ENCODE measurements around the gene C5orf63.
A peak's percentile ranks its signal among the peaks of the same experiment; 100 is the strongest.
"Not testable (repeated sequence)": the region's sequence is repeated elsewhere in the genome, so short reads cannot be mapped to it uniquely, and the experiment has no call there.

Gene C5orf63

DNA sequence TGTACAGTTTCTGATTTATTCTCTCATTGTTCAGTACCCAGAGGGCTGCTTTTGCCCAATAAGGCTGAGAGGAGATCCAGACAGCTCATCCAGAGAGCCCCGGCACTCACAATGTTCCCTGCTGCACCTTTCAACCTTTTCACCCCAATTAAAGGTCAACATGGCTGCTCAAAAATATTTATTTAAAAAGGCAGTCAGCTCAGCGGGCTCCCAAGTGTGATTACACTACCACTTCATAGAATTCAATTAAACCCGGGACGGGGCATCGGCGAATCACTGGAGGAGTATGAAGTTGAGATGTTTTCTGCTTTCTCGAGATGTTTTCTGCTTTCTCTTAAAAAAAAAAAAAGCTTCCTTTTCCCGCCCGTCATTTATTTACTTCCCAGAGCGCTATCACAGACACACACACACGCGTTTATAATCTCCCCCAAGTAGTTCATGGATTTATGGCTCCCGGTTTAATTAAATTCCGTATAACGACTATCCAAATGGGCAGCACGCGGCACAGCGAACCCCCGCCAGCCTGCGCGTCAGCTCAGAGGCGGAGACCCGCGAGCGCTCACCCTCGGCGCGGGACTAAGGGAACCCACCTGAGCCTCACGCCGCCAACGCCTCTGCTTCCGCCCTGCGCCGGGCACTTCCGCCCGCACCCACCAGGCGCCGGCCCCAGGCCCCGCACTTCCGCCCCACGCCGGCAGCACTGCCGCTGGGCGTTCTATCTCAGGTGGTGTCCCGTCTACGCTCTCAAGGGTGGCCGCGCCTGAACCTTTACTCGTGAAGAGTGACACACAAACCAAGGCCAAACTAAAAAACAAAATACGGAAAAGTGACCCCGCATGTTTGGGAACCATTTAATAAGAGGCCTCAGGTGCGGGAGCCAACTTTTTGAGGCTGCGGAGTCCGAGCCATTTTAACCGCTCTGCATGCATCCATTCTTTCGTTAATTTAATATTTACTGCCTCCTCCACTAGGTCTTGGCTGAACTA, at the start of gene C5orf63:
Gene C5orf63, minus strand, starts transcription at position 642 of the 986 bp plus-strand sequence. CDS start 14,507 bp downstream, outside the sequence.
- DNase-seq (ENCODE audit: low read depth) = peak; percentile 28

DNA sequence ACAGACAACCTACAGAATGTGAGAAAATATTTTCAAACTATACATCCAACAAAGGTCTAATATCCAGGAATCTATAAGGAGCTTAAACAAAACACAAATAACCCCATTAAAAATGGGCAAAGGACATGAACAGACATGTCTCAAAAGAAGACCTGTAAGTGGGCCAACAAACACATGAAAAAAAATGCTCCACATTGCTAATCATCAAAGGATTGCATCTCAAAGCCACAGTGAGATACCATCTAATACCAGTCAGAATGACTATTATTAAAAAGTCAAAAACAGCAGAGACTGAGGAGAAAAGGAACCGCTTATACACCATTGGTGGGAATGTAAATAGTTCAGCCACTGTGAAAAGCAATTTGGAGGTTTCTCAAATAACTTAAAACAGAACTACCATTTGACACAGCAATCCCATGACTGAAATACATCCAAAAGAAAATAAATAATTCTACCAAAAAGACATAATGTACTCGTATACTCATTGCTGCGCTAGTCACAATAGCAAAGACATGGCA, 39.1 kb upstream of the C5orf63 start:
- no peak for DNase-seq (ENCODE audit: low read depth)

DNA sequence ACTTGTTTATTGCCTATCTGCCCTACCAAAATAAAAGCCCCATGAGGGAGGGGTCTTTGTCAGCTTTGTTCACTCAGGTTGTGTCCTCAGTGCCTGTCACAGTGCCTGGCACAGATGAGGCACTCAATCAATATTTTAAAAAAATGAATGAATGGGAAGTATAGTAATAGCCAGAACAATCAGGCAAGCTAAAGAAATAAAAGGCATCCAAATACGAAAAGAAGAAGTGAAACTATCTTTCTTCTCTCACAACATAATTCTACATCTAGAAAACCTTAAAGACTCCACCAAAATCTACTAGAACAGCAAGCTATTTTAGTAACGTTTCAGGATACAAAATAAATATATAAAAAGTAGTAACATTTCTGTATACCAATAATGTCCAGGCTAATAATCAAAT, 37.8 kb upstream of the C5orf63 start:
- DNase-seq (ENCODE audit: low read depth) = no peak

DNA sequence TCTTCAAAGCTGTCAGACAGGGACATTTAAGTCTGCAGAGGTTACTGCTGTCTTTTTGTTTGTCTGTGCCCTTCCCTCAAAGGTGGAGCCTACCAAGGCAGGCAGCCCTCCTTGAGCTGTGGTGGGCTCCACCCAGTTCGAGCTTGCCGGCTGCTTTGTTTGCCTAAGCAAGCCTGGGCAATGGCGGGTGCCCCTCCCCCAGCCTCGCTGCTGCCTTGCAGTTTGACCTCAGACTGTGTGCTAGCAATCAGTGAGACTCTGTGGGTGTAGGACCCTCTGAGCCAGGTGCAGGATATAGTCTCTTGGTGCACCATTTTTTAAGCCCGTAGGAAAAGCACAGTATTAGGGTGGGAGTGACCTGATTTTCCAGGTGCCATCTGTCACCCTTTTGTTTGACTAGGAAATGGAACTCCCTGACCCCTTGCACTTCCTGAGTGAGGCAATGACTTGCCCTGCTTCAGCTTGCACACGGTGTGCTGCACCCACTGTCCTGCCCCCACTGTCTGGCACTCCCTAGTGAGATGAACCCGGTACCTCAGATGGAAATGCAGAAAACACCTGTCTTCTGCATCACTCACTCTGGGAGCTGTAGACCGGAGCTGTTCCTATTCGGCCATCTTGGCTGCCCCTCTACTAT, 35.4 kb upstream of the C5orf63 start:
- DNase-seq (ENCODE audit: low read depth) = not testable (repeated sequence)

DNA sequence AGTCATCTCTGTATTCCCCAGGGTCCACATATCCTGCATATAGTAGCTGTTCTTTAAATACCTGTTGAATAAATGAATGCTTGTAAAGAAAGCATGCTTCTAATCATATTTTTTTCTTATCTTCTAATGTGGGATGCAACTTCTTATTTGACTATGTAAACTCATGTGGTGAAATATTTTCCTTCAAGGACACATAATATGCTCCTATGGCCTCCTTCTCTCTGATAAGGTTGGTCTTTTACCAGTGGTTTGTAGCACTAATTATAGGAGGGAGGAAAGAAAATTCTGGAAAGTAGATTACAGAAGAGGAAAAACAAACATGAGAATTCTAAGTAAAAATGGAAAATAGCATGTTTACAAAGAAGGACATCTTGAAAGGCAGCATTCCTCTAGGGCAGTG, 28.6 kb upstream of the C5orf63 start:
- DNase-seq (ENCODE audit: low read depth) = no peak

DNA sequence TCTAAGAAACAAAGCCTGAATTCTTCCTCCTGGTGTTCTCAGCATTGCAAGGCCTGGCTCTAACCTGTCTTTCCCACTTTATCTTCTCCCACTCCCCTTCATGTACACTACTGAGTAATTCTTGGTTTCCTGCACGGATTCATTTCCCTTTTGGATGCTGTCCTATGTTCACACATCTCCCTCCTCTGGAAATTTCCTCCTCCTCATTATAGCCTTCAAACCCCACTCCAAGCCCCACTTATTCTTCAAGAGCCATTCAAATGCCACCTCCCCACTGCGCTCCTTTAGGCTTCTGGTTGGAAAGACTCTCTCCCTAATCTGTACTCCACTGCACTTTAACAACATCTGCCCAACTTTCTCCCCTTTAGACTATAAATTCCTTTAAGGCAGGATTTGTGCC, 28.2 kb upstream of the C5orf63 start:
- no peak for DNase-seq (ENCODE audit: low read depth)

DNA sequence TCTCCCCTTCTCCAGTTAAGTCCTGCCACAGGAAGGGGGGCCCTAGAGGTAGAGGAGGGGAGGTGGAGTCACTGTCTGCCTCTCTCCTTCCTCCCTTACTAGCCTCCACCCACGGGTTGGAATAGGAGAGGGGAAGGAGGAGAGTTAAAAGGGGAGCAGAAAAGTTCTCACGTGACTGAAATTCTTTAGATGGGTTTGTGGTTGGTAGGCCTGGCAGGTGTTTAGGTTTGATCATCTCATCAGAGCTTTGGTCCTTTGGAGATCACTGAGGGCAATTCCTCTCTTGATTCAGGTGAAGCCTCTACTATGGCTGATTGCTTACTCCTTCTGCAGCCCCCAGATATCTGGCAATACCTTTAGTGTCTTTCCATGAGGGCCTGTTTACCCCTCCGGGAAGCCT, 24.9 kb upstream of the C5orf63 start:
- no peak for DNase-seq (ENCODE audit: low read depth)

DNA sequence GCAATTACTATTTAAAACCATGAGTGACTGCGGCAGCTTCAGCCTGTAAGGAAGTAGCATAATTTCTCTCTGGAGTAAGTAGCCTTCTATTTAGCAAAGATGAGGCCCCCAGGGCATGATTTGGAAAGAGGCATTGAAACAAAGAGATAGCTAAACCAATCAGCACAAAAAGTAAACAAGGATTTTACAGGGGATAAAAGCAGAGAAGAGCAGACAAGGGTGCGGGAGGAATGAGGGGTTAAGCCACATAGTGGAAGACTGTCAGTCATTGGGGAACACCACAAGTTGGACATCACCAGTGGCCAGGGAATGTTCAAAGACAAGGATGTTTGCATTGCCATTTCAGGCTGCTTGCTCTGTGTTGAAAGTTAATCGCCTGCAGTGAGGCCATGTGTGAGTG, 24.0 kb upstream of the C5orf63 start:
- DNase-seq (ENCODE audit: low read depth) = no peak

DNA sequence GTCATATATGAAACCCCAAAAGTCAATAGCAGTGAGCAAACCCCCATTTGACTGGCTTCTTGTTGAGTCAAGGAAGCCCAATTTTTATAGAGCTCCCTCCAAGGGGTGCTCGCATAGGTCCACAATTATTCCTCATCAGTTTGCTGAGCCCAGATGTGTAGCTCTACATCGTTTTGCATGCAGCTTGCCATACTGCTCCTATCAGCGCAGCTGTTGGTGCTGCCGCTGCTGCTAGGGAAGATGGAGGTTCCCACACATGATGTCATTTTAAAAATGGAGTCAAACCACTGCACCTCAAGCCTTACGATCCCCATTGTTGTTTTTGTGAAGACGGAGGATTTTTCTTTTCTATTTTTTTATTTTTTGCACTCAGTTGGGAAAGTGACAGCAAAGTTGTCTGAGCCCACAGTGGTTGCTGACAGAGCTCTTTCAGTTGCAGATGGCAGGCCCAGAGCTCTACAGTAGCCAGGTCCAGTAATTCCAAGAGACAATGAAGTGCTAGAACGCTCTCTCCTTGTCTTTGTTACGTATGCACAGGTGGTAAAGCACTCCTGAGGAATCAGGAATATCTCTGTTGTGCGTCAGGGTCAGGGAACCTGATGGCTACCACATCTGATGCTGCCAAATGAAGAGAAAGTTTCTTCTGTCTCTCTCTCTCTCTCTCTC, 23.2 kb upstream of the C5orf63 start:
- no peak for DNase-seq (ENCODE audit: low read depth)

DNA sequence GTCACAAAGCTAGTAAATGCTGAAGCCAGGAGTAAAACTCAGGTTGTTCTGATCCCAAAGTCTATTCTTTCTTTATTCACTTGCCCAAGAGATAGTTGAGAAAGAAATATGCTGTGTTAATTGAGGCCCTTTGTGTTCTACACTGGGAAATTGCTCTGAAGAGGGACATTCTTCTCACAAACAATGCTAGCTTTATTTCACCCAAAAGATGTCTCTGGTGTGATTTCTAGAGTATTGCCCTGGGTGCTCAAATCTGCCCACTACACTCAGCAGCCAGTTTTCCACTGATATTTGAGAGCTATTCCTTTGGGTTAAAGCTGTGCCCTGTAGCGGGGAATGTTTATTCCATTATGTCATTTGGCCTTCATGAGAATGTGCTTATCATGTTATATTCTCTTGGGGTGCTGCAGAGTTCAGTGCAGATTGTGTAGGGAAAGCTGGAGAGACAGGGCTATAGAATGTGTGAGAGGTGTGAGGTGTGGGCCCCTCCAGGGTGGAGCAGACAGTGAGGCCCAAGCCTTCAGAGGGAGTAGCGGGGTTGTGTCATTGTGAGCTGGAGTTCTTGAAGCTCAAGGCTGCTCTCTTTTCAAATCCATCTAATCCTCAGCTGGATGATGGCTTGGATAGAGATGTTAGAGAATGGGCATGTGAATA, 21.0 kb upstream of the C5orf63 start:
- DNase-seq (ENCODE audit: low read depth) = no peak

DNA sequence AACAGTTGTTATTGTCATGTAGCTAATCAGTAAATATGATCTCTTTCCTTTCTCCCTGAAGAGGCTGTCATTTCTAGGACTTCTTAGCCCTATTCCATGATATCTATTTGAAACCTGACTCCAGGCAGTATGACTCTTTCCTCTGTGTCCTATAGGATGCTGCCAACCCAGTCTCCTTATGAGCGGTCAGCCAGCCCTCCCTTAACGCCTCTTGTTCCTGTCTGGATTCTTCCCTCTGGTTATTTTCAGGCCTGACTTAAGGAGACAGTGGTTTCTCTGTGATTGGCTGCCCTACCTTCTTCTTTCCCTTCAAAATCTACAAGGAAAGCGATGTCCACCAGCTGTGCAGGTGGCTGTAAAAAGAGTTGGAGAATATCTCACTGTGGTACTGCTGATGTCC, 19.4 kb upstream of the C5orf63 start:
- no peak for DNase-seq (ENCODE audit: low read depth)

DNA sequence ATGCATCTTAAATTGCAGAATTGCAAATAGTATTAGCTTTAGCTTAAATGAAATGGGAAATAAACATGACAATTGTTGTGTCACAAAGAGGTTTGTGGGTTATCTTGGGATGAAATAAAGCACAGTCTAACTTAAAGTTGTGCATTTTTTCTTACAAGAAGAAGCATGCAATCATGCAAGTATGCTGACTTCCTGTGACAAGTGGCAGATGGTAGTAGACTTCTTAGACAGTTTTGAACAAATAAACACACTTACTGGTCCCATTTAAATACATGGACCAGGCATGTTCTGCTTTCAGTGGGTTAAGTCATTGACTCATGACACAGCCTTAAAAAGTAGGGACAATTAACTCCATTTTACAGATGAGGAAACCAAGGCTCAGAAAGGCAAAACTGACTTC, 15.9 kb upstream of the C5orf63 start:
- DNase-seq (ENCODE audit: low read depth) = no peak

DNA sequence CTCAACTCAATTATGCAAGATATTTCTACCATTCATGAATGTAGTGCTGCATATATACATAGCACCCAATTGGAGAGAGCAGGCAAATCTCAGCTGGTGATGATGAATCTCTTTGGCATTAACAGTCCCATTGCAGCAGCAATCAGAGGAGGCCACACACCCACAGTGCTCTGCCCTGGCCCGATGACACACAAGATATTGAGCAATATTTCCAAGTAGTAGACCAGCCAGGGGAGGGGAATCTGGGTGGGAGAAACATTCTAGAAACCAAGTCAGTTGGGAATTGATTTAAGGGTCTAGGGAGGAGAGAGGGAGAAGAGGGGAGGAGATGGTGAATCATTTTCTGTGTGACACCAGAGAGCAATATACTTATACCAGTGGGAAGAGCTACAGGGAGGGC, 14.9 kb upstream of the C5orf63 start:
- DNase-seq (ENCODE audit: low read depth) = no peak

DNA sequence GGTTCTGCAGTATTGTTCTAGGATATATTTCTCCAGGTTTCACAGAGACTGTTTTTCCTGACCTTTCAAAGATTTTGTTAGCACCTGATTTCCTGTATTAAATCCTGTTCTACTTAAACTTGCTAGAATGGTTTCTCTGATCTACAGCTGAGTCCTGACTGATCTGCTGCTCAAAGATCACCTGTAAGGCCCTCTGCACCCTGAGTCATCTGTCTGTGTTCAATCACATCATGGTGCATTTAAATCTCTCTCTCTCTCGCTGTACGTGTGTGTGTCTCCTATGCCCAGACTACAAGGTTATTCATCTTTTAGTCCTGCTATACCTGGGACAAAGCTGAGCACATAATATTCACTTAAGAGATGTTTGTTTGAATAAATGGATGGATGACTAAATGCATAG, 13.3 kb upstream of the C5orf63 start:
- no peak for DNase-seq (ENCODE audit: low read depth)

DNA sequence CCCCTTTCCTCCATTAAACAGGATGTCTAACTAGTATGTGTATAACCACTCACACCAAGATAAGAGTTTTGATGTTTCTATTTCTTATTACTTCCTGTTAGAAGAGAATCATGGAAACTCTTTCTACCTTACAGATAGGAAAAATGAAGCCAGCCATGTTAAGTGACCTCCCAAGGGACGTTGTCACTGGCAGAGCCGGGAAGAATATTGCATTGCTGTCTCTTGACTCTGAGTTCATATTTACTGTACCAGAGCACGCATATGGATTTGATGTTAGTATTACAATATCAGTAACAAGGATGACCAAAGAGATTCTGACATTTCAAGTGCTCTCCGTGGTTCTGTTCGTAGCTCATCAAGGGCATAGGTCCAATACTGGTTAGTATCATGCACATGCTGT, 12.5 kb upstream of the C5orf63 start:
- no peak for DNase-seq (ENCODE audit: low read depth)

DNA sequence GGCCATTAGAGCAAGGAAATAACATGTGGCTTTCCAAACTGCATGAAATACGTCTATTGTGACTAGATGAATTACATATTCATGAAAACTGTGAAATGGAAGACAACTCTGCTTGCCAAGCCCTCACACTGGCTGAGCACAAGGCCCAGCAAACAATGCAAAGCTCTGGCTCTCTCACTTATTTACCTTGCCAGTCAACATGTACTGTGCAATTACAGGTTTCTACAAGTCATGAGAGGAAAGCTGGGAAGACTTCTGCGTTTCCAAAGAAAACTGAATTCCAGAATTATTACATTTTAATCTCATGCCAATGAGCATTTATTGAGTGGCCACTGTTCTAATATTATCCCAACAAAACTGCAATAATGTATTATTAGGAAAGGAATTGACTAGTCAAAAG, 12.1 kb upstream of the C5orf63 start:
- no peak for DNase-seq (ENCODE audit: low read depth)

DNA sequence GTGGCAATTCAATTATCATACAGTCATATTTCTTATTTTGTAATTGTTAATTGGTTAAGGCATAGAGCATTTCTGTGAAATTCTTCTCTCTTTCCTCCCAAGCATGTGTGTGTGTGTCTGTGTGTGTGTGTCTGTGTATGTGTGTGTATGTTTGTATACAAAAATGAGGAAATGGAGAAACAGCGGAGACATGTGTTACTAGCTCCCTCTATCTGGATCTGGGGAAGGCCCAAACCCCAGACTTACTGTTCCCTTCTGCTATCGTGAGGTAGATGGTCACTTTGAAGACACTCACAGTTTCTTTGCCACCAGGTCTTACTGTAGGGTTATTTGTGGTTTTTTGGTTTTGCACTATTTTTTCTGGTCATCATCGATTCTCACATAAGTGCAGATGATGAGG, 11.4 kb upstream of the C5orf63 start:
- DNase-seq (ENCODE audit: low read depth) = no peak

DNA sequence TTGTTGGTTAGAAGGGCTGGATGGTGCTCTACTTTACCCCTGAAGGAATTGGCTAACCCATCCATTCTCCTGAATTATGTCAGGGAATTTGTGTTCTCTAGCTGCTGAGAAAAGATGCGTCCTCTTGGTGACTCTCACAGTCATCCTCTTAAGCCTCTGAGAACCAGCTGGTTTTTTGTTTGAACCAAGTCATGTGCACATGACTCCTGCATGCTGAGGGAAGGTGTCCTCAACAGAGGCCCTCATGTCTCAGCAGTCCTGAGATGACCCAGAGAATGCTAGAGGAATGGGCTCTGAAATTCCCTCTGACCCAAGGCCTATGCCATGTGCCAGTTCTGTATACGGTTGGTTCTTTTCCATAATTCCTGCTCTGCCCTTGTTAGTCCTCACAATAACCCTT, 10.4 kb upstream of the C5orf63 start:
- no peak for DNase-seq (ENCODE audit: low read depth)

DNA sequence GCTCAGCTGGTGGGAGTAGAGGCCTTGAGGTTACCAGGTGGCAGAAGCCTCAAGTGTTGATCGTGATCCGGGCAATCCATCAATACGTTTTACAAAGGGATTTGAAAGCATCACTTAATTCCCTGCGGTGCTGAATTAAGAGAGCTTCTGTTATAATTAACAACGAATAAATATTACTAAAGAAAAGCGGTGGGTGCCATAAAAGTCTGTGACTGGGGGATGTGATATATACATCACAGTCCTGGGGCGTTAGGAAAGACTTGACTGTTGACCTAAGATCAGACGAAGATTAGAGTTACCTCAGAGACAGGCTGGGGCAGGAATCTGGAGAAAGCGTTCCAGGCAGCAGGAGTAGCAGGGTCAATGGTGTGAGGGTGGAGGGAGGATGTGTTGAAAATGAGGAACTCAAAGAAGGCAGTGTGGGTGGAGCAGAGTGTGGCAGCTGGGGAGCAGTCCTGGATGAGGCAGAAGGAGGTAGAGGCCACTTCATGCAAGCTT, 6.7 kb upstream of the C5orf63 start:
- no peak for DNase-seq (ENCODE audit: low read depth)

DNA sequence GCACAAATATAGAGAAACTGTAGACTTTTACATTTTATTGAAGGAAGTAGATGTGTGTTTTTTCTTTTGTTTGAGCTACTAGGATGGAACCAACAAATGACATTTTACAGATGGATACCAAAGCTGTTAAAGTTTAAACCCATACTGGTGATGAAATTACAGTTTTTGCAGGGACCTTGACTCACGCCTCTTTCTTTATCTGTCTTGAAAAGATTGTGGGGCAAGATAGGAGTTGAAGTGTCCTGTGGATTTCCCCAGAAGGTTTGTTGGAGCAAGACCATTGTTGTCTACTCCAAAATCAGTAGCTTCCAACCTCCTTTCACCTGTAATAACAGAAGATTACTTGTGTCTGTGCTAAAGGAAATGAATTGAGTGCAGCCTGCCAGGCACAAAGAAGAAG, 4.1 kb upstream of the C5orf63 start:
- no peak for DNase-seq (ENCODE audit: low read depth)

DNA sequence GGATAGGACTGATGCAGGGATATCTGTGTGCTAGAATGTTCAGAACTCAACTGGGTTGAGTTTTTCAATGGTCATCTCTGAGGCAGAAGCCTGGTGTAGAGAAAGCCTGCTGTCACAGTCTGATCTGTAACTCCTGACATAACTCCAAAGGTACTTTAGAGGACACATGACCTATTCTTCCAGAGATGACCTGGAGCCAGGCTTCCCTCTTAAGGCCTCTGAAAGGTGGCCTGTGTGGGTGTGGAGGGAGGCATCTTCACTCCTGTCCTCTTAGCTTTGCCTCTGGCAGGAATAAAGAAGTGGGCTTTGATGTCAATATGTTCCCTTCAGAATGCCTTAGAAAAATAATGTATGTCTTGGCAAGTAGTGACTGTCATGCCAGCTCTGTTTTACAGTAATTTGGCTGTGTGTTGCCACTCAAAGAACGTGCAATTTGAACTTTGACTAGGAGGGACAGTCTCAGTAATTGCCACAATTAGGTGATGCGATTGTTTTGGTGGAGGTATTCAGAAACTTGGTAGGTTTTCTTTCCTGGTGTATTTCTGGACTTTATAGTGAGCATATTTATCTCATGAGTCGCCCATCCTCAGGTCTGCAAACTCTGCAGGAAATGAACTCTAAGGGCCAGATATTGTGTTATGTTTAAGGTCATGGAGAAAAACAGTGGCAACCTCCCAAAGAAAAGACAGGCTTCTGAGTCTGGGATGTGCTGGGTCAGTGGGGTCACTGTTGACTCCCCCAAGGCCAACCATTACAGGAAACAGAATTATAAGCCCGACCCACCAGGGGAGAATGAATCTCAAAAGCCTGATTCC, 3.2 kb upstream of the C5orf63 start:
- DNase-seq (ENCODE audit: low read depth) = no peak

All from activated T-cell treated with anti-CD3 and anti-CD28 coated beads for 1 hour (primary cell).